ENCODE measurements around the gene ANGPTL7. TPM values are rescaled to one million over a fixed set of nuclear protein-coding genes. Genes with fewer than 3 reads are reported as not detected.

The ANGPTL7 gene
- total and polyA plus RNA-seq, 12 donors: 0.15 to 2.3 (median 0.81) TPM; not detected in 2

- H3K27ac ChIP-seq: no peak overlapping the region
- no peak overlapping the region for H3K4me3 ChIP-seq
- TF ChIP-seq CTCF (IDR thresholded peaks at IDR 0.05): no peak
- no peaks in the 10 kb centered on the region for H3K4me1 ChIP-seq
- no peaks in the 10 kb centered on the region for H3K9me3 ChIP-seq
- 89 to 91% methylated on average over 10 of the region's 10 CpGs for WGBS, 2 donors
- intact Hi-C loops (cut with DNase I): no loop called here
- no peaks in the 10 kb centered on the region for H3K27me3 ChIP-seq
- peaks cover 3 to 100% (median 60%) of the 10 kb centered on the region in 9 donors for H3K36me3 ChIP-seq
- no peak for DNase-seq
- no peak for ATAC-seq
Observed at GRCh38 chr1:11227106-11228077, 38.2 kb downstream of the ANGPTL7 start.

GRCh38 chr1:11229203-11229602 is 40.0 kb downstream of the ANGPTL7 start:
- intact Hi-C loops (cut with DNase I): no loop called here
- no peaks in the 10 kb centered on the region for H3K9me3 ChIP-seq
- H3K4me3 ChIP-seq: no peak overlapping the region
- no peaks in the 10 kb centered on the region for H3K27me3 ChIP-seq
- WGBS, 2 donors: 93 to 94% methylated on average over 4 of the region's 4 CpGs
- H3K4me1 ChIP-seq: no peaks in the 10 kb centered on the region
- no peak for ATAC-seq
- TF ChIP-seq CTCF (IDR thresholded peaks at IDR 0.05): no peak
- no peak overlapping the region for H3K27ac ChIP-seq
- DNase-seq: no peak
- H3K36me3 ChIP-seq: peaks cover 3 to 100% (median 76%) of the 10 kb centered on the region in 9 donors

GRCh38 chr1:11233208-11233607 is 44.1 kb downstream of the ANGPTL7 start:
- TF ChIP-seq CTCF (IDR thresholded peaks at IDR 0.05): no peak
- Histone ChIP-seq H3K9me3 (no peaks in the 10 kb centered on the region), H3K4me3 (no peak overlapping the region), H3K27ac (no peak overlapping the region), H3K36me3 (peaks cover 5 to 100% (median 74%) of the 10 kb centered on the region in 9 donors), H3K27me3 (no peaks in the 10 kb centered on the region), H3K4me1 (peaks cover 0 to 16% (median 9%) of the 10 kb centered on the region in 9 donors)
- DNase-seq (no peak), ATAC-seq (no peak)
- intact Hi-C loops (cut with DNase I): loop anchor here in 2 of 10 donors (10.0 kb wide), 1 partner anchor 198 kb away; no protein-coding TSS in a partner anchor
- 97 to 98% methylated on average over 2 of the region's 2 CpGs for WGBS, 2 donors

- Histone ChIP-seq H3K36me3 (peaks cover 0 to 100% (median 65%) of the 10 kb centered on the region in 9 donors), H3K27me3 (no peaks in the 10 kb centered on the region), H3K4me3 (no peak overlapping the region), H3K27ac (peak overlapping the region in 8 of 10 donors; percentile 1 to 65 (median 44)), H3K4me1 (peaks cover 0 to 16% (median 9%) of the 10 kb centered on the region in 9 donors), H3K9me3 (no peaks in the 10 kb centered on the region)
- WGBS, 2 donors: 52 to 58% methylated on average over 6 of the region's 6 CpGs
- TF ChIP-seq CTCF (IDR thresholded peaks at IDR 0.05): no peak
- DNase-seq: no peak
- ATAC-seq: peak in 6 of 8 donors; percentile 11 to 47 (median 25)
- intact Hi-C loops (cut with DNase I): loop anchor here in 4 of 10 donors (2.0 to 10.0 kb wide), 3 partner anchors 203 to 405 kb away; no protein-coding TSS in a partner anchor
Observed at GRCh38 chr1:11237356-11237755, 48.2 kb downstream of the ANGPTL7 start.
